NCI-H2196 treated with DMSO at 0.1 percent for 48 hours (cell line): ENCODE measurements around the gene SLAMF1.
"Not testable (repeated sequence)": the region's sequence is repeated elsewhere in the genome, so short reads cannot be mapped to it uniquely, and the experiment has no call there.

Experiments
- DNase-seq: peaks from one replicate; lab custom pipeline; 2025; ENCODE audit not compliant: unreplicated experiment; lab: John Stamatoyannopoulos, UW

The SLAMF1 gene

GRCh38 chr1:160567858-160568682 is 78.8 kb downstream of the SLAMF1 start:
- DNase-seq = no peak

- DNase-seq = no peak
Measured at GRCh38 chr1:160567341-160567740, 79.5 kb downstream of the SLAMF1 start.

GRCh38 chr1:160565564-160565963 is 81.3 kb downstream of the SLAMF1 start:
- no peak for DNase-seq

GRCh38 chr1:160563230-160563629 is 83.6 kb downstream of the SLAMF1 start:
- not testable (repeated sequence) for DNase-seq

GRCh38 chr1:160562745-160563144 is 84.1 kb downstream of the SLAMF1 start:
- not testable (repeated sequence) for DNase-seq

- DNase-seq = no peak
Measured at GRCh38 chr1:160560806-160561205, 86.0 kb downstream of the SLAMF1 start.

- no peak for DNase-seq
Measured at GRCh38 chr1:160560045-160560705, 86.7 kb downstream of the SLAMF1 start.

- not testable (repeated sequence) for DNase-seq
Measured at GRCh38 chr1:160559437-160559836, 87.4 kb downstream of the SLAMF1 start.

GRCh38 chr1:160558660-160559380 is 88.0 kb downstream of the SLAMF1 start:
- DNase-seq = no peak
